Cerebellar cortex (tissue), 1 donor: Measurements from ENCODE around the gene PDE11A.

Experiments used
- DNase-seq: peaks from one replicate; pipeline ENCODE4 v3.0.0-alpha.2; 2015; ENCODE audit warnings: low spot score

The PDE11A gene

DNA sequence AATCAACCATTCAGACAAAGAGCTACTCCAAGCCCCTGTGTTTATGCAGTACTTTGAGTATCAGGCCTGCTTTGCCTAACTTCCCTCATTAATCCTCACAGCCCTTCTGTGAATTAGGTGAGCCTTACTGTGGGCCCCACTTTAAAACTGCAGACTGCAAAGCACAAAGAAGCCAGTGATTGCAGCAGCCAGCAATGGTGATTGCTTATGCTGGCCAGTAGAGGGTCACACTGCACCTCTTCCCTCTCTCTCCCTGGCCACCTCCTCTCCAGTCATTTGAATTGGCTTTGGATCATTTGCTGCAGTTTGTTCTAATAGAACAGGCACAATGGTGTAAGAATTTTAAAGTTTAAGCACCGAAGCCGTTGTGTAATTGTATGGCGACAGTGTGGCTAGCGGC, 450.1 kb downstream of the PDE11A start:
- DNase-seq: peak; percentile 84

DNA sequence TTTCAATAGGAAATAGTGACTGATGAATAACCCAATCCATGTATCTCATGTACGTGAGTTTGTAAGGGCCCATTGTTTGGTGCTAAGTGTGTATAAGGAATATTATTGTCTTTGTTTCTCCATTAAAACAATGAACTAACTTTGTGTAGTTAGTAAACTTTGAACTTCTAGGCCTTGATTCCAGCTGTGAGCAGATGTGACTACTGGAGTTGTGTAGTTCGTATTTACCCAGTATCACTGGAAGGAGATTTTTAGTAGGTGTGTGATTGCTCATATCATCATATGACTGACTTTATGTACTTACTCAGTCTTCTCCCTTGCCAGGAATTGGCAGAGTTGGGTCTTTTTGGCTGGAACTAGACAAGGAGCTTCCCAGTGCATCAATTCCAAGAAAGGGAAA, 452.6 kb downstream of the PDE11A start:
- DNase-seq: no peak

DNA sequence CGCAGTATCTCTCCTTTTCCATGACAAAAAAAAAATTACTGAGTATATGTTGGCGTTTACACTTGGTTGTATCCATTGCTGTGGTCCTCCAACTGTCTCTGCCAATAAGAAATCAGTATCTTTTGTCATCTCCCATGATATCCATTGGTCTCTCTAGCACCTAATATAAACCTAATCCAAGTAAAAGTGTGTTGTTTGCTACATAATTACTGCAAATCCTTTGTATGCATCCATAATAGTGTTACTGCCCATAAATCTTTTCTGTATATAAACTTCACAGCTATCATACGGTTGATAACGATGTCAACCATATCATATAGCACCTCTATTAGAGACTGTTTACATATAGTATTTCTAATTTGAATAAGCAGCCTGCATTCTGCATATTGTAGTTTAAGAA, 453.1 kb downstream of the PDE11A start:
- DNase-seq: no peak

DNA sequence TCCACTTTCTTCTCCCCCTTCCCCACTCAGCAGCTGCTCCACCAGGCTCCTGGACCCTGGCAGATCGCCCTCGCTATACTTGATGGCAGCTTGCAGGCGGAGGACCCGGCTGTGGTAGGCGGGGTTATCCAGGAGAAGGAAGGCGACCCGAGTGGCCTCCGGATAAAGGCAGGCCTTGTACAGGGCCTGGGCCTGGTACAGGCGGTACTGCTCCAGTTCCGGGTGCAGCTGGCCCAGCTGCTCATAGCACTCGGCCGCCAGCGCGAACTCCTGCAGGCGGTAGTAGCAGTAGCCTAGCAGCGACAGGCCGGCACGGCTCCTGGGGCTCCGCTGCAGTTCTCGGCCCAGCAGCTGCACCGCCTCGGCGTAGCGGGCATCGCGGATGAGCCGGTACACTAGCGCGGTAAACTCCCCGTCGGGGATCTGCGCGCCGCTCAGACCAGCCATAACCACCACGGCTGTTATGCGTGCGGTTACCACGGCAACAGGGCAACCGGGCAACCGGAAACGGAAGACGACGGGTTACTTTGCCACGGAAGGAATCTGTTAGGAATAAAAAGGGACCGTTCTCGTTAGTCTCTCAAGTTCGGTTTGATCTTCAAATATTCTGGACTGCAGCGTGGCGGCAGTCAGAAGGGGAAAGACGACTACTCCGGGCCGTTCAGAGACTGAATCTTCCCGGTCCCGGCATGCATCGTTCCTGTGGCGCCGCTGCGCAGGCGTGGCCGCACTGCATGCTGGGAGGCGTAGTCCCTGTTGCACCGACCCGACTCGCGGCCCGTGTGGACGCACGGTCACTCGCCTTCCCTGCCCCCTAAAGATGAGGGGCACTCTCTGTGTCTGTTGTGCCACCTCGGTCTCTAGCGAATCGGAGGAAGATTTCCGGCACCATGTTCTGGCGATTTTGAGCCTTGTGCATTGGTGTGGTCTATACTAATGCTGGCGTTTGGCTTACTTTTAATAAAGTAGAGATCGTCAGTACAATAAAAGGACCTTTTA, 454.0 kb downstream of the PDE11A start:
- peak; percentile 87 for DNase-seq

DNA sequence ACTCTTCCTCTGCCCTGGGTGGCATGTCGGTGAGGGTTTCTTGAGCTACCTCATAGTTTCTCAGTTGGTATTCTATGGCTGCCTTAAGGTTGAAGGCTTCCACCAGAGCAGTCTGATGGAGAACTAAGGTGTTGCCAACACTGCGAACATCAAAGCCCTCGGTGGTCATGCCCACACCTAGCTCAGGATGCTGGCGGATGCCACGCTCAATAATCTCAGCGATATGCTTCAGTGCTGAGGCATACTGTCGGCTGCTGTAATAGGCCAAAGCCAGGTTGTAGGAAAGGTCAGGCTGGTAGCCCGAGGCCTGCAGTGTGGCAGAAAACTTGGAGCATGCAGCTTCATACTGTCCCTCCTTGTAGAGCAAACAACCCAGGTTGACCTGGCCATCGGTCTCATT, 454.7 kb downstream of the PDE11A start:
- no peak for DNase-seq

DNA sequence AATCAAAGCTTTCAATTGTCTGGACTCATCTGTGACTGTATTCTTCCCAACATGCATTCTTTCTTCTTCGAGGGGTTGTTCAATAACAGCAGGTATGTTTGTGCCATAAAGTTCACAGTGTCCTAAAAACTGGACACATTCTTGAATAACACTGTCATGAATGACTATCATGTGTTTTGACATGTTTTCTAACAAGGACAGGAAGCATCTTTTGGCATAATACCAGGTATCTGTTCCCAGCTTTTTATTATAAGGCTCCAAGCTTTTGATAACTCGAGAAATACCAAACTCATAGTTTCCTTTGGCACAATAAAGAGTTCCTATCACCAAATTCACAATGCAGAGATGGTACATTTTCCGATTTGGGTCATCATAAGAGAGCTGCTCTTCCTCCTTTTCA, 455.8 kb downstream of the PDE11A start:
- DNase-seq: no peak

DNA sequence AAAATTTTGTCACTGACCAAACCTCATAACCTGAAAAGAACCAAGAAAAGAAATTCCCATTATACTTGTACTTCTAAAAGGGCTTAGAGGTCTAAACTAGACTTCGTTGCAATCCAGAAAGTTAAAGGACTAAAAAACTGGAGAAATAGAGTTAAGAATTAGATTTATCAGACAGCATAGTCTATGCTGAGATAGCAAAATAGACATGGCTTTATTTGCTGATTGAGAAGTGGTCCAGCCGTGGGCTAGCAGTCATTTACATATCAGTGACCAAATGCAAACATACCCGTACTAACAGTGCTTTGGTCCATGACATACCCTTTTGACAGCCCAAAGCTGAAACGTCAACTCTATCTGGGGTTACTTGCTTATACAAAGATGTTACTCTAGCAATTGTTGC, 456.5 kb downstream of the PDE11A start:
- DNase-seq: no peak

DNA sequence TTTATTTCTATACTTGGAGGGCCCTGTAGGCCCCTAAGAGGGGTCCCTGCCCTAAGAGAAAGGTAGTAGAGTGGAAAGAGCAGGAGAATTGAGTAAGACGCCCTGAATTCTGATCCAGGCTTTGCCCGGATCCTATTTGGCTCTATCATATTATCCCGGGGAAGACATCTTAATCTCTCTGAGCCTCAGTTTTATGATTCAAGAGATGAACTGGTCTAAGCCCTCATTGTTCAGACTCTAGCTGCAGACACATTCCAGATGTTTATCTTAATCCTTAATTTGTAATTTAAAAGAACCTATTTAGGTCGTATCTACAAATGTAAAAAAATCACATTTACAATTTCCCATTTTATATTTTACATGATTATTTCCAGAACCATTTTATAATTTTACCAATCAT, 459.9 kb downstream of the PDE11A start:
- DNase-seq: no peak

DNA sequence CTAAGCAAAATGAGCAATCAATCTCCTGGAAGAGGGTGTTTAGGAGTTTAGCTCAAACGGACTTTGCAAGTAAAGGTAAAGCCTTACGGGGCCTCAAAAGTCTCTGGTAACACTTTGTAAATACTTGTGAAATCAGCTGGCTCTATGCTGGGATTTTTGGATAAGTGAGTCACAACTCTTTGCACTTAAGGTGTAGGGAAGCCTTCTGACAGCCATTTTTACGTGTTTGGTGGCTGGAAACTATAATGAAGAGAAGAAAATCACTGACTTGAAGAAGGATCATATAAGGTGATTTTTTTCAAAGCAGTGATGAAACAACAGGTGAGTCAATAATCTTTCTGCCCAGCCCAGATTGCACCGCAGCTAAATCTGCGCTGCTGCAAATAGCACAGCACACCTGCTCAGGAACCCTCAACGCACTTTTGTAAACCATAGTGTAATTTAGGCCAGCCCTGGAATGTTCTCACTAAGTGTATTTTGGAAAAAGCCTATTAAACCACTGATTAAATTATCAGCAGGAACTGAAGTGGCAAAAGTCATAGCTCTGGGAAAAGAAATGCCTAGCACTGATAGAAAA, 461.2 kb downstream of the PDE11A start:
- peak; percentile 73 for DNase-seq

DNA sequence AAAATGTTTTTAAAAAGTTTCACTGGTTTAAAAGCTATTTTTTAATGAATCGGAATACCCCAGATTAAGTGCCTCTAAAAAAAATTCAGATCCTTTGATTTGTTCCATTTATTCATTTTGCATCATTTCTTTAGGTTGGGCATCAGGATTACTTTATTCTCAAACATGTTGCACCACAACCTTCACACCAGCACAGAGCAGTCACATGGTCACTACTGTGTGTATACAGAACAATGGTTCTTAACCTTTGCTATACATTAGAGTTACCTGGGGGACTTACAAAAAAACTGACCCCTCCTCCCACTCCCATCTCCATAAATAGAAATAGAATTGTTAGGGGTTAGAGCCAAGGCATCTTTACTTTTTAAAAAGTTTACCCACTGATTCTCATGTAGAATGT, 461.8 kb downstream of the PDE11A start:
- no peak for DNase-seq

DNA sequence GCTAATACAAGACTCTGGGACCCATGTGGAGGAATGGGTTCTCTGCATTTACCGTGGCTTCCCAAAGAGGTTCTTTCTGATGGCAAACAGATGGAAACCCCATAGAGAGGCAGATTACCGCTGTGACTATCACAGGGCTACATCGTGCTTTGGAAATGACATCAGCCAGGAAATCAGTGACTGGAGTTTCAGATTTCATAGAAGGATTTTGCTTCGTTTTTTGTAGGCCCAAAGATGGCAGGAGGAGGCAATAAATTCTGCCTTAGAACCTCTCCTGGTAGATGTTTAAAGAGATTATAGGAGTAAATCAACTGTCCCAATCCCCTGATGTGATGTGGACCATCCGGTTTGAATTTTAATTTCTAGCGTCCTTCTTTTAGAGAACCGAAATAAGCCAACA, 465.9 kb downstream of the PDE11A start:
- DNase-seq: peak; percentile 87

DNA sequence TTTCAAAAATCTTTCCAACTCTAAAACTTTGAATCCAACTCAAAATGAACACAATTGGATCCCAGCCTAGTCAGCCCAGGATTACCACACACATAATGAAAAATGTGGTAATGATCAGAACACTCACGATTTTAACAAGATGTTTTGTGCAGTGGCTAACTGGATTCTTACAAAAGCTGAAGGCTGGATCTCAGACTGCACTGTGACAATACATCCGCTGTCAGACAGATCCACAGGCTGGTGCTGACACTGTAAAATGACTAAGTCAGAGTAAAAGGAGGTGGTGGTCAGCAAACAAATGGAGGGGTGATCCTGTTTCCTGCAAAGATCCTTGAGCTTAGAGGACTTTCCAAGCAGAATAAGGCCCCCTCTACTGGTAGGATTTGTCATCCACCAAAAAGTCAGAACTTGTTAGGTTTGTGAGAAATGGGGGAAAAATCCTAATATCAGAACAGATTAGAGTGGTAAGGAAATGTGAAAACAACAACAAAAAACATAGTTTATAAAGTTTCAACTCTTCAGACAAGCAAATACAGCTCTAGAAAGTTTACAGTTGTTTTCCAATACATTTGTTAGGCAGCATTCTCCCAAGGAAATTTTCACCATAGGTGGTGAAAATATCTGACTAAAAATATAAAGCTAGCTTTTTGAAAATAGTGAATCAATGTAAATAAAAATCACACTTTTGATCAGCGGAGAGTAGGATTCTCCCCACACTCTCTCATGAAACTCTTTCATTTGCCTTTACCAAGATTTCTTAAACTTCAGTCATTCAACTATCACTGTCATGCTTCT, 468.1 kb downstream of the PDE11A start:
- peak; percentile 78 for DNase-seq

DNA sequence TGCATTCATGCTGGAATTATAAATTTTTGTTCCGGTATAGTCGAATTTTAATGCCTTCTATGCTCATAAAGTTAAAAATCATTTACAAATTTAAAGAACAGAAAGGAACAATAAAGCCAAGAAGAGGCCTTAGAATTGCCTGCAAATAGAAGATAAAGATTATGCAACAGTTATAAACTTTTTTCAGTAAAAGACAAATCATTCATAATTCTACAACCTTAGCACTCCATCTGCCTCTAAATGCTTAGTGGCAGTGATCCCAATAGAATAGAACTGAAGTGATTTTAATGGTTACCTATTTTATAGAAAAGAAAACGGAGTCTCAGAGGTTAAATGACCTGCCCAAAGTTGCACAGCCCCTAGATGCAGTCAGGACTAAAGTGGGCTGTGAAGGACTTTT, 468.8 kb downstream of the PDE11A start:
- DNase-seq: no peak

DNA sequence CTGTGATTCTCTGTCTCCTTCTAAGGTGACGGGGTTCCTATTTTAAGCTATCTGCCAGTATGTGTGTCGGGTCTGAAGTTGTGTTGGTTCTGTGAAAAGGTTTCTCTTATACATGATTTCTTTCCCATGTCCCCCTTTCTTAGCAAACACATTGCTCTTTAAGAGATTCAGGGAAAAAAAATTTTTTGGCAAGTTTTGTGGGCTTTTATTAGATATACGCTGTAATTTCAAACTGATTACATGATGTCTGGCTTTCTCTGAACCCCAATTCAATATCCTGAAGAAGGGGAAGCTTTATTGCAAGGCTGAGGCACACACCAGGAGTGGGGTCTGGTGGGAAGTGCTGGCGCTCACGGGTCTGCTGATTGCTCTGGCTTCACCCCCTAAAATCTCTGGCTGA, 469.4 kb downstream of the PDE11A start:
- no peak for DNase-seq

DNA sequence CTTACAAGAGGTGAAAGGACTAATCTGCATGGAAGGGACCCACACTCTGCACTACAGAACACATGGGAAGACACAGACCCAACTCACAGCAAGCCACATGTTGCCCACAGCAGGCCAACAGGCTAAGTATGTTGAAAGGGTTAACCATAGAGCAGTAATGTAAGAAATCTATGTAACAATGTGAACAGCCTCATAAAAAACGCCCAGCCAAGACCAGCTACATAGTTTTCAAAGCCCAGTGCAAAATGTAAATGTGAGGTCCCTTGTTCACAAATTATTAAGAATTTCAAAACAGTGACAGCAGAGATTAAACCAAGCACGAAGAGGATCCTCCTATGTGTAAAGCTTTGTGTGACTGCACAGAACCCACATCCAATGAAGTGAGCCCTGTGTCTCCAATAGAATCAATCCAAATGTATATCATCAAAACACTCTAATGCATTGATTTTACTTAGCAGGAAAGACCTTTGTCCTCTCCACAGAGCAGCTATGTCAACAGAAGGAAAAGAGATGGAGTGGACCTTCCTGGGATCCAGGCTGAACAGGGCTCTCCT, 469.9 kb downstream of the PDE11A start:
- no peak for DNase-seq

DNA sequence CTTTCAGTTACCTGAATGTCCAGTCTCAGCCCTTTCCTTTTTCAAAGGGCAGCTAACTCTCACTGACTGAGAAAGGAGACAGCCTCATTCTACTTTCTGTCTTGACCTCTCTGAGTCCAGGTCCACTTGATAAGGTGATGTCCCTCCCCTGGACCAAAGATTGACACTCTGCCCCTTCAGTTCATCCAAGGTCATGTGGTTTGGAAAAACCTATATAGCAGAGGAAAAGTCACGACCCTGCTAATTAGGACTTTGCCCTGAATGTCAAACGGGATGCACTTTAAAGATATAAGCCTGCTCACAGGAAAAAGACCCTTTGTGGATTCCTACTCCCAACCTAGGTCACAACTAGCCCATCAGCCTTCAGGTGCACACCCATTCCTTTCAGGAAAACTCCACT, 471.7 kb downstream of the PDE11A start:
- DNase-seq: no peak

DNA sequence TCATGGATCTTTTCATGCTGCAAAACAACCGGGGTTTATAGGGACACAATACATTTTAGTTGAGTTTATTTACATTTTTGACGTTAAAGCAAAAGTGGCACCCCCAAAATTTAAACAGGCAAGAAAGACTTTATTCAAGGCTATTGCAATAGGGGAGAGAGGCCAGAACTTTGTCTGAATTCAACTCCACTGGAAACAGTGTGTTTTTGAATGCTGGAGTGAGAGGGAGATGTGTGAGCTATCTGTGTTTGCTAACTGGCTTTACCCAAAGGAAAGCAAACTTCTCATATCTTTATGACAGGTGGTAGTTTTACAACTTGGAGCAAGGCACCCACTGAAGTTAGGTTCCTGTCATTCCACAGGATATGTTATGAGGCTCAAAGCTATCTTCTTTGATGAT, 472.6 kb downstream of the PDE11A start:
- DNase-seq: no peak

DNA sequence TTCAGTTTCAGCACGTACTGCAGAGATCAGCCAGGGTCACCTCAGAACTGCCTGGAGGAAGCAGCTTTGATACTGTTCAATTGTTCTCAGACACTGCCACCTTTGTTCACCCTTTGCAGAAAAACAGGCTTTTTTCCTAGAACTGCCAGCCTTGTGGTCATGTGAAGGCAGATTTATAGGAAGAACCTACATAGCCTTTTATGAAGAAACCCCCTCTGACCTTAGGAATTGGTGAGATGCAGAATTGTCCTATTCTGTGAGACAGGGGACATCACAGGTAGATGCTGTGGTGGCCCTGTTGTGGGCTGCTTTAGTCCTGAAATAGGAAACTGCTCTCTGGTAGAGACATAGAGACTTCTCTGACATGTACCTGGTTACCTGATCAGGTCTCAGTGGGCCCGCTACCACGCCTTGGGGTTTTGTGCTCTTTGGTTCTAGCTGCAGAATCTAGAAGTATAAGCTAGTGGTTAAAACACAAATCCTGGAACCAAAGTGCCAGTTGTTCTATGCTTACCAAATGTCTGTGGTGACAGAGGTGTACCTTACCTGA, 473.4 kb downstream of the PDE11A start:
- DNase-seq: no peak

DNA sequence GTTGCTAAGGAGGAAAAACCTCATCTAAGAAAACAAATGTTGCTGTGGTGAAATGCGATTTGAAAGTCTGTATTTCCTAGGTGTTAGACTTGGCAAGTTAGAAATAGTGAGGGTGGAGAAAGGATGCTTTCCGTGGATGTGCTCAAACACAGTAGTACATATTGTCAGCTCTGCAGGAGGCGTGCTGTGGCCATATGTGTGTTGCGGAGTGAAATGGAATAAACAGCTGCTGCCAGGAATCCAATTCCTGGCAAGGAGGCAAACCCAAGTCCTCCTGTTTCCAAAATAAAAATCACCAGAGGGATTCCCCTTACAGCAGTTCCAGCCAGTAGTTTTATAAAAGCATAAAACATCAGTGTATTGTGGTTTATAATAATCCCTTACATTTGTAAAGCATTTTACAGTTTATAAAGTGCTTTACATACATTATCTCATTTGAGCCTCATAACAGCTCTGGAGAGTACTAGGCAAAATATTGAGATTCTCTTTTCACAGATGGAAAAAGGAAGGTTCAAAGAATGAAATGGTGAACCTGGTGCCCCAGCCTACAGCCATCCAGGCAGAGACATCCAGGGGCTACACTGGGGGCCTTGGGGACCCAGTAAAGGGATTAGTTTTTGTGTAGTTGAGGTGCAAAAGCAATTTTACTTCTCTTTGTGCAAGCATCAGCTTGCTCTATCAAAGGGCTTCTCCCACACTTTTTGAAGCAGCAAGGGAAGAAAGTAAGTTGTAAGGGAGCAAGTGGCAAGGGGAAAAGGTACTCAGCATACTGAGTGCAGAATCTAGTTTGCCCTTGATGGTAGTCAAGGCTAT, 474.0 kb downstream of the PDE11A start:
- DNase-seq: peak; percentile 87

DNA sequence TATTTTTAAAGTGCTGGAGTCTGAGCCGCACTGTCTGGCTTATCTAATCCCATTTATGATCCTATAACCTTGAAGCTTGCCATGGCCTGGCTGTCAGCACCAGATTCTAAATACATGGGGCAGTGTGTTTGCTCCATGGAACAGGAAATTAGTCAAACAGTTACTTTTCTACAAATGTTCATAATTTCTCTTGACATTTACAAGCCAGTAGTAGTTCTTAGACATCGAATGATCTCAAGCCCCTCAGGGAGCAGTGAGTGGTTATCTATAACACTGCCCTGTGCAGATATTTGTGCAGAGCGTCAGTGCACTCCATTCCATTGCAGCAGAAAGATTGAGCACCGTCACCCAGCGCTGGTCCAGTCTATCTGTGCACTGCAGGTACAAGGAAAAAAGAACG, 474.8 kb downstream of the PDE11A start:
- DNase-seq: peak; percentile 82

DNA sequence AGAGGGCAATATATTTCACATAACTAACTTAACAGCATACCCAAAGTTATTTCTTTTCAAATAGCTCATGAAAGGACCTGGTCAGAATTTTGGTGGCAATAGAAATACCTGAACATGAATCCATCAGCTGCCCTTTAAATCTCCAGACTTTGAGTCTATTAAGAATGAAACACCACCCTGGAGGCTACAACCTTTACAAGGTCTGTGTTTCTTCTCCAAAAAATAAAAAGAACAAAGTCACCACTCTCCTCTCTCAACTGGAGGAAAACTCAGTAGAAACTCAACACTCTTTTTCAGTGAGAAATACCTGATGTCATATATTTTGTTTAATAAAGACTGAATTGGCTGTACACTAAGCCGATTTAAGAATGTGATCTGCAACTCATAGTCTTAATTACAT, 475.7 kb downstream of the PDE11A start:
- peak; percentile 80 for DNase-seq
